ENCODE data around the gene ZNF785. TPM values are rescaled to one million over a fixed set of nuclear protein-coding genes. Genes with fewer than 3 reads are reported as not detected.

ZNF785 gene
- total and polyA plus RNA-seq, 2 of the 13 experiments (the other 11 are each of a cell fraction or from before 2014, with no cell fraction given), result 0.01 TPM; not detected in 1

DNA sequence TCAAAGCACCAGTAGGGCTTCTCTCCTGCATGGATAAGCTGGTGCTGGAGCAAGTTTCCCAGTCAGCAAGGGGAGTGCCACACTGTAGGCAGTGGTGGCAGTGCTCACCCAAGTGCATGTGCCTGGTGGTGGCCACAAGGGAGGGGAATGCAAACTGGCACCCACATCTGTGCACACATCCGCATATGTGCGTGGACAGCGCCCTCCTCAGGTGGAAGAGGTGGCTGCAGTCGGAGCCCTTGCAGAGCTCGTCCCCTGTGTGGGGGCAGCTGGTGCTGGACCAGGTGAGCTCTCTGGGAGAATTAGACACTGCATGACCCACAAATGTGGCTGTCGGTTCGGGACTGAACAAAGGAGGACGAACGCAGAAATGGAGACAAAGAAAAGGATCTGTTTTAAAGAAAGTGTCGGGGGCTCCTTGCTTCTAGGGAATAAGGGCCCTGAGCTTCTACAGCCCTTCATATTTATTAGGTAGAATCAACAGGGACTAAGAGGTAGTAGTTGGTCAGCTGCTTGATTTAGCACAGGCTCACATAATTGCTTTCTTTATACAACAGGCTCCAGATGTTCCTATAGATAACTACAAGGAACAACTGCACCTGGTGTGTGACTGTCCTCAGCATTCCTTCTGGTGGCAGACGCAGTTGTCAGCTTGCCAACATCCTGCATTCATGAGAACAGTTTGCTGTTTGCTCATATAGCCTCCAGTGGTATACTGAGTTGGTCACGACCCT, 30.0 kb upstream of the ZNF785 start (continued):
- no peak for TF ChIP-seq ISX (CRISPR knock-in tag; conservative IDR thresholded peaks at IDR 0.05)
- TF ChIP-seq SALL1 (CRISPR knock-in tag; IDR thresholded peaks at IDR 0.05), result peak; percentile 60; the same call in 1 of the 2 replicates
- TF ChIP-seq KDM3A (CRISPR knock-in tag; IDR thresholded peaks at IDR 0.05; ENCODE audit: low read depth), result 0 out of 2 replicates have a peak, but pooled peaks have one; percentile 27
- TF ChIP-seq, protein P1, sequence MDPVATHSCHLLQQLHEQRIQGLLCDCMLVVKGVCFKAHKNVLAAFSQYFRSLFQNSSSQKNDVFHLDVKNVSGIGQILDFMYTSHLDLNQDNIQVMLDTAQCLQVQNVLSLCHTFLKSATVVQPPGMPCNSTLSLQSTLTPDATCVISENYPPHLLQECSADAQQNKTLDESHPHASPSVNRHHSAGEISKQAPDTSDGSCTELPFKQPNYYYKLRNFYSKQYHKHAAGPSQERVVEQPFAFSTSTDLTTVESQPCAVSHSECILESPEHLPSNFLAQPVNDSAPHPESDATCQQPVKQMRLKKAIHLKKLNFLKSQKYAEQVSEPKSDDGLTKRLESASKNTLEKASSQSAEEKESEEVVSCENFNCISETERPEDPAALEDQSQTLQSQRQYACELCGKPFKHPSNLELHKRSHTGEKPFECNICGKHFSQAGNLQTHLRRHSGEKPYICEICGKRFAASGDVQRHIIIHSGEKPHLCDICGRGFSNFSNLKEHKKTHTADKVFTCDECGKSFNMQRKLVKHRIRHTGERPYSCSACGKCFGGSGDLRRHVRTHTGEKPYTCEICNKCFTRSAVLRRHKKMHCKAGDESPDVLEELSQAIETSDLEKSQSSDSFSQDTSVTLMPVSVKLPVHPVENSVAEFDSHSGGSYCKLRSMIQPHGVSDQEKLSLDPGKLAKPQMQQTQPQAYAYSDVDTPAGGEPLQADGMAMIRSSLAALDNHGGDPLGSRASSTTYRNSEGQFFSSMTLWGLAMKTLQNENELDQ (CRISPR knock-in tag; IDR thresholded peaks at IDR 0.05; ENCODE audit: borderline replicate concordance), result peak; percentile 74; the same call in 1 of the 2 replicates
- TF ChIP-seq SMARCE1 (IDR thresholded peaks at IDR 0.05; ENCODE audit: borderline replicate concordance), result no peak
- TF ChIP-seq, protein P2, sequence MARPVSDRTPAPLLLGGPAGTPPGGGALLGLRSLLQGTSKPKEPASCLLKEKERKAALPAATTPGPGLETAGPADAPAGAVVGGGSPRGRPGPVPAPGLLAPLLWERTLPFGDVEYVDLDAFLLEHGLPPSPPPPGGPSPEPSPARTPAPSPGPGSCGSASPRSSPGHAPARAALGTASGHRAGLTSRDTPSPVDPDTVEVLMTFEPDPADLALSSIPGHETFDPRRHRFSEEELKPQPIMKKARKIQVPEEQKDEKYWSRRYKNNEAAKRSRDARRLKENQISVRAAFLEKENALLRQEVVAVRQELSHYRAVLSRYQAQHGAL (CRISPR knock-in tag; IDR thresholded peaks at IDR 0.05; ENCODE audit: not compliant biosample characterization), result no peak
- no peak for TF ChIP-seq ZNF703 (CRISPR knock-in tag; IDR thresholded peaks at IDR 0.05; ENCODE audit: borderline replicate concordance)
- no peak for TF ChIP-seq ZBTB3 (CRISPR knock-in tag; IDR thresholded peaks at IDR 0.05; ENCODE audit: borderline replicate concordance, low read depth)
- TF ChIP-seq ZFX (CRISPR knock-in tag; IDR thresholded peaks at IDR 0.05; ENCODE audit: low read depth), result 0 out of 2 replicates have a peak, but pooled peaks have one; percentile 22
- TF ChIP-seq ZNF652 (CRISPR knock-in tag; IDR thresholded peaks at IDR 0.05; ENCODE audit: borderline replicate concordance, low read depth), result no peak
- TF ChIP-seq SP1 (IDR thresholded peaks at IDR 0.05), result no peak
- peak; percentile 56 for TF ChIP-seq SP1 (CRISPR knock-in tag; IDR thresholded peaks at IDR 0.05)
- TF ChIP-seq TBX3 (IDR thresholded peaks at IDR 0.05; ENCODE audit: borderline replicate concordance), result no peak
- TF ChIP-seq, protein P3, sequence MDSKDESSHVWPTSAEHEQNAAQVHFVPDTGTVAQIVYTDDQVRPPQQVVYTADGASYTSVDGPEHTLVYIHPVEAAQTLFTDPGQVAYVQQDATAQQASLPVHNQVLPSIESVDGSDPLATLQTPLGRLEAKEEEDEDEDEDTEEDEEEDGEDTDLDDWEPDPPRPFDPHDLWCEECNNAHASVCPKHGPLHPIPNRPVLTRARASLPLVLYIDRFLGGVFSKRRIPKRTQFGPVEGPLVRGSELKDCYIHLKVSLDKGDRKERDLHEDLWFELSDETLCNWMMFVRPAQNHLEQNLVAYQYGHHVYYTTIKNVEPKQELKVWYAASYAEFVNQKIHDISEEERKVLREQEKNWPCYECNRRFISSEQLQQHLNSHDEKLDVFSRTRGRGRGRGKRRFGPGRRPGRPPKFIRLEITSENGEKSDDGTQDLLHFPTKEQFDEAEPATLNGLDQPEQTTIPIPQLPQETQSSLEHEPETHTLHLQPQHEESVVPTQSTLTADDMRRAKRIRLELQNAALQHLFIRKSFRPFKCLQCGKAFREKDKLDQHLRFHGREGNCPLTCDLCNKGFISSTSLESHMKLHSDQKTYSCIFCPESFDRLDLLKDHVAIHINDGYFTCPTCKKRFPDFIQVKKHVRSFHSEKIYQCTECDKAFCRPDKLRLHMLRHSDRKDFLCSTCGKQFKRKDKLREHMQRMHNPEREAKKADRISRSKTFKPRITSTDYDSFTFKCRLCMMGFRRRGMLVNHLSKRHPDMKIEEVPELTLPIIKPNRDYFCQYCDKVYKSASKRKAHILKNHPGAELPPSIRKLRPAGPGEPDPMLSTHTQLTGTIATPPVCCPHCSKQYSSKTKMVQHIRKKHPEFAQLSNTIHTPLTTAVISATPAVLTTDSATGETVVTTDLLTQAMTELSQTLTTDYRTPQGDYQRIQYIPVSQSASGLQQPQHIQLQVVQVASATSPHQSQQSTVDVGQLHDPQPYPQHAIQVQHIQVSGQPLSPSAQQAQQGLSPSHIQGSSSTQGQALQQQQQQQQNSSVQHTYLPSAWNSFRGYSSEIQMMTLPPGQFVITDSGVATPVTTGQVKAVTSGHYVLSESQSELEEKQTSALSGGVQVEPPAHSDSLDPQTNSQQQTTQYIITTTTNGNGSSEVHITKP (CRISPR knock-in tag; IDR thresholded peaks at IDR 0.05; ENCODE audit: low read depth), result no peak
- no peak for TF ChIP-seq ZNF839 (CRISPR knock-in tag; IDR thresholded peaks at IDR 0.05; ENCODE audit: borderline replicate concordance)
- no peak for TF ChIP-seq ZNF776 (CRISPR knock-in tag; IDR thresholded peaks at IDR 0.05)
- TF ChIP-seq, protein P4, sequence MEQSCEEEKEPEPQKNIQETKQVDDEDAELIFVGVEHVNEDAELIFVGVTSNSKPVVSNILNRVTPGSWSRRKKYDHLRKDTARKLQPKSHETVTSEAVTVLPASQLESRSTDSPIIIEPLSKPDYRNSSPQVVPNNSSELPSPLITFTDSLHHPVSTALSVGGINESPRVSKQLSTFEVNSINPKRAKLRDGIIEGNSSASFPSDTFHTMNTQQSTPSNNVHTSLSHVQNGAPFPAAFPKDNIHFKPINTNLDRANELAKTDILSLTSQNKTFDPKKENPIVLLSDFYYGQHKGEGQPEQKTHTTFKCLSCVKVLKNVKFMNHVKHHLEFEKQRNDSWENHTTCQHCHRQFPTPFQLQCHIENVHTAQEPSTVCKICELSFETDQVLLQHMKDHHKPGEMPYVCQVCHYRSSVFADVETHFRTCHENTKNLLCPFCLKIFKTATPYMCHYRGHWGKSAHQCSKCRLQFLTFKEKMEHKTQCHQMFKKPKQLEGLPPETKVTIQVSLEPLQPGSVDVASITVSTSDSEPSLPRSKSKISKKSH (CRISPR knock-in tag; IDR thresholded peaks at IDR 0.05; ENCODE audit: borderline replicate concordance), result peak; percentile 90; the same call in 1 of the 2 replicates
- no peak for TF ChIP-seq ZNF543 (CRISPR knock-in tag; IDR thresholded peaks at IDR 0.05)
- TF ChIP-seq KLF13 (CRISPR knock-in tag; IDR thresholded peaks at IDR 0.05), result no peak
- 0 out of 2 replicates have a peak, but pooled peaks have one; percentile 60 for TF ChIP-seq BORCS8-MEF2B (CRISPR knock-in tag; IDR thresholded peaks at IDR 0.05)
- TF ChIP-seq, protein P5, sequence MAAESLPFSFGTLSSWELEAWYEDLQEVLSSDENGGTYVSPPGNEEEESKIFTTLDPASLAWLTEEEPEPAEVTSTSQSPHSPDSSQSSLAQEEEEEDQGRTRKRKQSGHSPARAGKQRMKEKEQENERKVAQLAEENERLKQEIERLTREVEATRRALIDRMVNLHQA (CRISPR knock-in tag; IDR thresholded peaks at IDR 0.05), result no peak
